Stimulated activated CD4-positive, alpha-beta T cell treated with anti-CD3 and anti-CD28 coated beads, Interleukin-2, amount 100 ng/mL, for 24 hours (primary cell): Measurements from ENCODE around the gene TMSB4X.
A peak's percentile ranks its signal among the peaks of the same experiment; 100 is the strongest.
"Not testable (repeated sequence)": the region's sequence is repeated elsewhere in the genome, so short reads cannot be mapped to it uniquely, and the experiment has no call there.

Experiments used
- DNase-seq, 2 donors: peaks; one replicate each; pipeline ENCODE4 v3.0.0-alpha.2; 2020

The TMSB4X gene

DNA sequence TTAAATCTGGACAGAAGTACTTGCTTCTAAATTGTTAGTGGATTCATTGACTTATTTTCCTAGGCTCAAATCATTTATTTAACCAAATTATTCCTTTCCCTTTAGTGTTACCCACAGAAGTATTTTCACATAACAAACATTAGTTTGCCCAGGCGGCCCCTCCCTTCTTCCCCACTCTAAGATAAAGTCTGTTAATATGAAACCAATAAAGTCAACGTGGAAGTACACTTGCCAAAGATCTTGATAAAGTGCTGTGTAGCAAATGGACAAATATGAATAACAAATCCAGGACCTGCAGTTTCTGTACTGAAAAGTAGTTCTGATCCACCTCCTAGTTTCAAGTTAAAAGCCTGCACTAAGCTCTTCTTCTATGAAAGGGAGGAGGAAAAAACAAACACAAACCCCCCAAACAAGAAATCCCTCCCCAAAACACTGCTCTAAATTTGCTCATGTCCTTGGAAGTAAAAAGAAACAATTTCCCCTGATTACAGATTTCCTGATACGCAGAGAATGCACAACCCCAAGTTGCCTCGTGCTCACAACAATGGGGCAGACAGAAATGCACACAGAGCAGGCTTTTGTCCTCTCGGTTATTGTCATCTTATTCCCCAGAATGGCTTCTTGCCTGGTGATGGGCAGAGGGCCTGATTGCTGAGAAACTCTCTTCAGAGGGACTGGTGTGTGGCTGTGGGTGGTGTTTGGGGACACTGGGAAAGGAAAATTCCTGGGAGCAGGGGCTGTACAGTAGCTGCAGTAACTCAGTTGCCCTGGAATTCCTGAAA is 23.2 kb downstream of the TMSB4X start:
- DNase-seq: no peak

DNA sequence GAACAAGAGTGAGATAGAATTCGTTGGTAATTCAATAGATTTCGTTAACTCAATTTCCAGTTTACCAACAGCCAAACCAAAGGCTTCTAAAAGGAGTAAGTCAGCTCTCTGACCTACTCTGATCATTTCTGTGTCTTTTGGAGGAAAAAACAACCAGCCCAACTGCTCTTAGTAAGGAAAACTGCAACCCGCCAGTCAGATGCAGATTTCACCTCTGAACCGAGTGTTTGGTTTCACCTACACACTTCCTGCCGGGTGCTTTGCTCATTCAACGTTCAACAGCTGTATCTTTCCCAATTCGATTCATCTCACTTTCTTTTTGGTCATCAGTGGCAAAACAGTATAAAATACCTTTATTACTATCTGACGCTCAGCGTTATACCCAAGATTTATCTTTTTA is 24.5 kb downstream of the TMSB4X start:
- DNase-seq: peak; percentile 41 to 57

DNA sequence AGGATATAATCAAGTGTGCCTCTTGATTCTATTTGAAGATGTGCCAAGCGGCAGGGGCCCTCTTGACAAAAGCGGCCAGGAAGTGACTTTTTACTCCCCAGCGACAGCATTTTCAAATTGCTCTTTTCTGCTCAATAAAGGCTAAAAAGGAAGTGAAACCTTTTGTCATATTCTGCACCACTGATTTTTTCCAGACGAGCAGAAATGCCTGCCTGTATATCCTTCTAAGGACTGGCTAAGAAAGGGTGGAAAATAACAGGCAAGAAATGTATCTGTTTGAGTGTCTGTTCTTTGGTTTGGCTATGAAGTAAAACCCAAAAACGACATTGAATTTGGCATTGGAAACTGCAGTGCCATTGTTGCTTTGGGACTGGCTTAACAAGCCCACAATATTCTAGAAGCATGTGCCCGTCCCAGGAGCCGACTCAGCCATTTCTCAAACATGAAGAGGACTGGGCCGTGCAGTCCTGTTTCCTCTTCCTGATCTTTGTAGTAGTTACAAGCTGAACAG is 25.4 kb downstream of the TMSB4X start:
- peak in 1 of 2 donors; percentile 23 for DNase-seq

DNA sequence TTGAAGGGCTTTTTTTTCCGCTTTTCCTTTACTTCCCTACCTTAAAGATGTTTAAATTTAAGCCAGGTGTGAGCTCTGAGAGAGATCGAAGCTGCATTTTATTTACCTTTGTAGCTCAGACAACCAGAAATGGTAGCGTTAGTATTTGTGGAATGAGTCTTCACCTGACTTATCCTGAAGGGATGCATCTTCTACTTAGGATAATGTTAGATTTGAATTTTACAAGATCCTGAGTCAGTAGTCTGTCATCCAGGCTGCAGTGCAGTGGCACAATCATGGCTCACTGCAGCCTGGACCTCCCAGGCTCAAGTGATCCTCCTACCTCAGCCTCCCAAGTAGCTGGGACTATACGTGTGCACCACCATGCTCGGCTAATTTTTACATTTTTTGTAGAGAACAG is 26.2 kb downstream of the TMSB4X start:
- no peak for DNase-seq

DNA sequence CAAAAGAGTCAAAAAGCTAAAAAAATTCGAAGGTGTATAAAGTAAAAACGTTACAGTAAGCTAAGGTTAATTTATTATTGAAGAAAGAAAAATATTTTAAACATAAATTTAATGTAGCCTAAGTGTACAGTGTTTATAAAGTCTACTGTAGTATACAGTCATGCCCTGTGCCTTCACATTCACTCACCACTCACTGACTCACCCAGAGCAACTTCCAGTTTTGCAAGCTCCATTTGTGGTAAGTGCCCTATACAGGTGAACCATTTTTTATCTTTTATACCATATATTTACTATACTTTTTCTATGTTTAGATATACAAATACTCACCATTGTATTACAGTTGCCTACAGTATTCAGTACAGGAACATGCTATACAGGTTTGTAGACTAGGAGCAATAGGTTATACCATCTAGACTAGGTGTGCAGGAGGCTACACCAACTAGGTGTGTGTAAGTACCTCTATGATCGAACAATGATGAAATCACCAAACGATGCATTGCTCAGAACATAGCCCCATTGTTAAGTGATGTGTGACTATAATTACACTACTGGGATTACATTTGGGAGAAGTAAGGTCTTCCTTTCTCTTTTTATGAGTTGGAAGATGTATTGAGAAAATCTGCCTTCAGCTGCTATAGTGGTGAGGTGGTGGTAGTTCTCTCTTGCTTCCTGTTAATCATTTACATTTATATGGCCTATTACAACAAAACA is 27.2 kb downstream of the TMSB4X start:
- peak in 1 of 2 donors; percentile 28 for DNase-seq

DNA sequence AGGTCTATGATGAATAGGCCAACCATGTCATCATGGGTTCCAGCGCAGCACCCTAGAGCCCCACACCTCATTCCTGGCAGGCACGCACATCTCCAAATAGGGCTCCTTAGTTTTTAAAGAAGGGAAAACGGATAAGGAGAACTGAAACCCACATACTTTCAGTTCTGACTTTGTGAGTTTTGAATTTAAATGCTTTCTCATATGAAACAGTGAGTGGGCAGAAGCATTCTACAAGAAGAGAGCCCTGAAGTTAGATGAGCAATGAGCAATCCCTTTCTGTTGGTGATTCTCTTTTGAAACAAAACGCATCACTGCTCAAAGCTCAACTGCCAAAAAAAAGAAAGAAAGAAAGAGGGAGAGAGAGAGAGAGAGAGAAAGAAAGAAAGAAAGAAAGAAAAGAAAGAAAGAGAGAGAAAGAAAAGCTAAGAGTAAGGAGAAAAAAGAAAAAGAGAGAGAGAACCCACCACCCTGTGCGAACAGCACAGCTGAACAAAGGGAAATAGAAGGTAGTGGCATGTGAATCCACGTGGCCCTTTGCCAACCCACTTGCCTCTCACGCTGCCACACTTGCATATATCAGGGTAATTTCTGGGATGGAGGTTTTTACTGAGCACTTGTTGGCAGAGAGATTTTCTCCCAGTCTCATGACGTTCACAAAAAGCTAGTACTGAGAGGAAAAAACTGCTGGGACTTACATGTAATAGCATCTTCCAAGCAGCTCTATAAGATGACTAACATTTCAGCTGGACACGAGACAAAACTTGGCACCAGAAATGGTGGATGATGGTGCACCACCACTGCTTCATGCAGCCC is 31.0 kb downstream of the TMSB4X start:
- peak in 1 of 2 donors; percentile 21 for DNase-seq

DNA sequence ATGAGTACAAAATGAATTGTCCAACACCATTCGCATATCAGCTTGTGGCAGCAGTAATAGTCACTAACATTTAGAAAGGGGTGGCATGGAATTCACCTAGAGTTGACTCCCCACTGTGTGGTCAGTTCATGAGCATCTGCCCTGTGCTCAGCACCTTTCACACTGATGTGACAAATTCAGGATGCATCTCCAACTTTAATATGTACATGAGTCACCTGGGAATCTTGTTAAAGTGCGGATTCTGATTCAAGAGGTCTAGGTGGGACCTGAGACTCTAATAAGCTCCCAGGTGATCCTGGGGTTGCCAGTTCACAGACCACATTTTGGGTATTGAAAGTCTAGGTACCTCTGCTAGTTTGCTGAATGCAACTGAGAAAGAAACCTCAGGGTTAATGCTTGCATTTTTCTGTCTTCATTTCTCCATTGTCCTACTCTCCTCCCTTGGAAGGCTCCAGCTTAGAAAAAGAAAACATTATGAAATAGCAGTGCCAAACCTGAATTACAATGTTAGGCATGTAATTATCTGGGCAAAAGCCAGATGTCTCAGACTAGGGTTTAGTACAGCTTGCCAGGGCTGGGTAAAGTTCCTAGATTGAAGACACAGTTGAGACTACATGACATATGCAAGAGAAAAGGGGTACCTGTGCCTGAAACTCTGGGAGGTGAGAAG is 32.7 kb downstream of the TMSB4X start:
- DNase-seq: no peak

DNA sequence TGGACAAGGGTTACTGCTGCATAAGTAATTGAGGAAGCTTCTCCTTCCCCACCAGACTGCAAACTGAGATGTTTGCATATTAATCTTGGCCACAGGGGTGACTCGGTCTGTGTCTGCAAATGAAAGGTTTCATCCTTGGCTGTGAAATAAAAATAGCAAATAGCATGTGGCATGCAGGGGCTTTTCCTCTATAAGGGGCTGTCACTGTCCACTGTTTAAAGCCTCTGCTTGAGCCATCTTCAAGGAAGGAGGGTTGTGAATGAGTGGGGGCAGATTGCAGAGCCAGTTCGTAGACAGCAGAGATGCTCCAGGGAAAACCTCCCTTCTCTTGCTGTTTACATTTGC is 33.3 kb downstream of the TMSB4X start:
- DNase-seq: no peak

DNA sequence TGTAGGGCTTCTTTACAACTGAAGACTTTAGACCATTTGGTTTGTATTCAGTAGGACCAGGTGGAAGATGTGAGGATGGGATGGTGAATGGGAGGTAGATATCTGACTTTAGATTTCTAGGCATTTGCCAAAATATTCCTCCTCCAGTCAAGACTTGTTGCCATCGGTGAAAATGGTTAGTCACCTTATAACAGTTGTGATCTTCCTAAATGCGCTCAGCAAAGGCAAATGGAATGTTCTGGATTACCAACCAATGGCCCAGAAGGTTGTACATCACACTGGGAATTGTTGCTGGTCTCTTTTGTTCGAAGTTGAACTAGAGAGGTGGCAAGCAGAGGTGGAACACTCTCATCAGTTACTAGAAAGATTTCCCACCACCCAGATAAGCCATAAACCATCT is 33.9 kb downstream of the TMSB4X start:
- DNase-seq: no peak

DNA sequence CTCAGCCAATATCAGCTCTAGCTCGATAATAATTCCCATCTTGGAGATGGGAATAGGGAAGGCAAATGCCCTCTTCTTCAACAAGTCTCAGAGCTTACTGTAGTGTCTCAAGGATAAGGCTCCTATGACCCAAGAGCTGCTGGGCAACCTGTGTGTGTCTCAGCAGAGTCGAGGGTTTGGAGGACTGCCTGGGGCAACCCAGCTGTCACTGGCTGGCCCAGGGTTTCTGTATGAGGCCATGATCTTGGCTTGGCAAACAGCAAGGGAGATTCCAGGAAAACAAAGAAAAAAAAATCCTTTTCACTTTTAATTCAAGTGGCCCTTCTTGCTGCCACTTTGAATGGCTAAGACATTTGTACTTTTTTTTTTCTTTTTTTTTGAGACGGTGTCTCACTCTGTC is 34.4 kb downstream of the TMSB4X start:
- DNase-seq: no peak

DNA sequence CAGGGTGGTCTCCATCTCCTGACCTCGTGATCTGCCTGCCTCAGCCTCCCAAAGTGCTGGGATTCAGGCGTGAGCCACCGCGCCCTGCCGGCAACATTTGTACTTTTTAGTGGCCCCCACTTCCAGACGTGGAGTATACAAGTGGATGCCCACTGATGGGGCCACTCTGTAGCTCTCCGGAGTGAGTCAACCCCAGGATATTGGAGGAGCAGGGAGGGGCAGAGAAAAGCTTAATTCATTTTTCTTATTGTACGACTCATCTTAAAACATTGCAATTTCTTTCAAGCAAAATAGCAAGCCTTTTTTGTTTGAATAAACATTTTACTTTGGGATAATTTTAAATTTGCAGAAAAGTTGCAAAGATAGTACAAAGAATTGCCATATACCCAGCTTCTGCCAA is 34.9 kb downstream of the TMSB4X start:
- no peak for DNase-seq

DNA sequence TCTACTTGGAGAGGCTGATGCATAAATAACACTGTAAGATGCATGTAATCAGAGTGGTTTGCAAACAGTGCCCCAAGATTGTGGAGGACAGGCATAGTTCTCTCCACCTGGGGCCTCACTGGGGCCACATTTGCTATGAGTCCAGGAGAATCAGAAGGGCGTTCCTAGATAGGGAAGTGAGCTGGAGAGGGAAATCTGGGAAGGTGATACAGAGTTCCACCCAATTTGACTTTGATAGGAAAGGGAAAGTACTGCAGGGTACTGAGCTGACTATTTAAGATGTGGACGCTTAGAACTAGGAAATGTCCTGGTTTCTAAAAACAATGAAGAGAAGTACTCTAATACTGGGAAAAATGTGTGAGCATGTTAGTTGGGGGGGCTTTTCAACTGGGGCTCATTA is 35.6 kb downstream of the TMSB4X start:
- DNase-seq: no peak

DNA sequence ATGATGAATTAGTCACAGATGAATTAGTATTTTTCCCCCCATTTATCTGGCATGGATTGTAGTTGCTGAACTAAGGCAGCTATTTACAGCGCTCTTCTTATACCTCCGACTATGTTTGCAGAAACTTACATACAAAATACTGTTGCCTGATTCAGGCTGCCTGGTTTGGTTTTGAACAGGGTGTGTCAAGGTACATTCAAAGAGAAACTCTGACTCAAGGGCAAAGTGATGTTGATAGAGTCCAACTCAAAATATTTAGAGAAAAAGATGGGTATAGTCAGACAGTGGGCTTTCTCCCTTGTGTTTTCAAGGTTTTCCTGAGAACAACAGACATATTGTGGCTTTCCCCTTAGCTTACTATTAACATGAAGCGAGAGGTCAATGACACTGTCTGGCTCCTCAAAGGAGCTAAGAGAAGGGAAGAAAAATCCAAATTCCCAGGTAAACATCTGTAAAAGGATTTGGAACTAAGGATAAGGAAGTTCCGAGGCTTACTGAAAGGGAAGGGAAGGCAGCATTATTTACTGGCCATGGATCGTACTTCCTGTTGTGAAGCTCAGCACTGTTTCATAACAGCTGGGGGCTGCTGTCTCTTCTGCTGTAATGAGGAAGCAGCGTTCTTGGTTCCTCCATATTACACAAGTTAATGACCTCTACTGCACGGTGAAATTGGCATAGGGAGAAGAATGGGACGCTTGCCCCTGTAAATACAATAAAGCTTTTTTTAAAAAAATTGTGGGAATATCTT is 38.6 kb downstream of the TMSB4X start:
- DNase-seq: no peak

DNA sequence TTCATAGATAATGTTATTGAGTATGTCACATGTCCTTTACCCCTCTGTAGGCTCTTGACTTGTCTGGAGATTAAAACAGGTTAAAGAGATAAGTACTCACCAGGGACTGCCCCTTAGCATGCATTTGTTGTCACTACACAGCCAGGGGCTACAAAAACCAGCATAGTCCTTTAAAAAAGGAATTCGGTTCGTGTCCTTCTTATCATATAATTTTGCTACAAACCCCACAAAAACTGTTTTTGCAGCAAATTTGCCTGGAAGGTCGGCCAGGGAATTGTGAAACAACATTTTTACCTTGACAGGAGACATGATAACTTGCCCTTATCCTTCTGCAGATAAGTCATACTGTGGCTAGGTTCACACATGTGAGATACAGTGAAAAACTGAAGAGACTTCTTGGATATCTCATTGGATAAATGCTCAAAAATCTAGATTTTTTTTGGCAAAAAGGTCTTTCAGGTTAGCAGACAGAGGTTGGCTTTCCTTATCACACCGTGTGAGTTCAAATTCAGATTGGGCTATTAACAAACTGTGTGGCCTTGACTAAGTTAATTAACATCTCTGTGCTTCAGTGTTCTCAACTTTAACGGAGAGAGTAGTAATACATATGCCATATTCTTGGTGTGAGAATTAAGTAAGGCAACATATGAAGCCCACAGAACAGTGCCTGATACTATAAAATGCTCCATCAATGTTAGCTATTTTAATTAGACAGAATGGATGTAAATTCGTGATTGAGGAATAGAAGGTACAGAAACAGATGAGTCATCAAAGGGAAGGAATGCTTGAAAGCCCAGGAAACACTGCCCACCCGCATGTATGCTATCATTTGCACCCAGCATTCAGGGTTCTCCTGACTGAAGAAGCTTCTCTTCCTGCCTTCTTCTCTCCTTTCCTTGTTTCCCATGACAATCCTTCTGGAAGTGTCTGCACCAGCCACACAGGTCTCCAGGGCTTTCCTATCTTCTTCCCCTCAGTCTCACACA is 39.5 kb downstream of the TMSB4X start:
- DNase-seq: no peak

DNA sequence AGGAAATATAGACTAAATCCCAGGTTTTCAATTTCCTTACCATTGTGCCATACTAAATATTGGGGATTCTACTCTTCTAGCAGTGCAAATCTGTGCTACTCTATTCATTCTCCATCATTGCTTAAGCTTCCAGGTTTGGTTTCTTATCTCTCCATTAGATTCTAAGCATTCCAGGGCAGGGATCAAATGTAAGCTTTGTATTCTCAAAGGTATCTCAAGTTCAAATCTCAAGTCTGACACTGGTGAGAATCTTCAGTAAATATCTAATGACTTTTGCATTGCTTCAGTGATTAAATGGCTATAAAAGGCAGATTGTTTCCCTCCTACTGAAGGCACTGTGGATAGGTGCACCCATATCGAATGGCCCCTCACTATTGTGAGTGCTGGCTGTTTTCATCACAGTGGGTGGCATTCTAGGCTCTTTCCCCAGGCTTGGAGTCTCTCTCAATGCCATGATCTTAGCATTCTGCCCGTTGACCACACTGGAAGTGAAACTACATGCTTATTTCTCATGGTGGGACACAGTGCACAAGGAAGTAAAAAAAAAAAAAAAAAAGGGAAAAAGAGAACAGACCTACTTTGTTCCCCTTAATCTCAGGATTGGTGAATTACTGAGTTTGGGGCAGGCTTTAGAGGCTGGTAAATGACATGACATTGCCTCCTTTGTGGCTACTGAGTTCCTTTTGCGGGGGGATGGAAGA is 40.8 kb downstream of the TMSB4X start:
- no peak for DNase-seq

DNA sequence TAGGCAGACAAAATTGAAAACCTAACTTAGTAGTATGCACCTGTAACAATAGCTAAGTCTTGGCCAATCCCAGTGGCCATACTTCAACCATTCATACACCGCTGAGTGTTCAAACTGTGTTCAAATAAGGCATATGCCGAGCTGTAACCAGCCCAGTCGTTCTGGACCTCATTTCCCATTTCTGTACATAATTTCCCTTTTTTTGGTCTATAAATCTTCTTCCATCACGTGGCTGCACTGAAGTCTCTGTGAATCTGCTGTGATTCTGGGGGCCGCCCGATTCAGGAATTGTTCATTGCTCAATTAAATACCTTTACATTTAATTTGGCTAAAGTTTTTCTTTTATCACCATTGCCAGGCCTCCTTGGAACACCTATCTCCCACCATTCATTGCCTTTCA is 41.8 kb downstream of the TMSB4X start:
- not testable (repeated sequence) for DNase-seq

DNA sequence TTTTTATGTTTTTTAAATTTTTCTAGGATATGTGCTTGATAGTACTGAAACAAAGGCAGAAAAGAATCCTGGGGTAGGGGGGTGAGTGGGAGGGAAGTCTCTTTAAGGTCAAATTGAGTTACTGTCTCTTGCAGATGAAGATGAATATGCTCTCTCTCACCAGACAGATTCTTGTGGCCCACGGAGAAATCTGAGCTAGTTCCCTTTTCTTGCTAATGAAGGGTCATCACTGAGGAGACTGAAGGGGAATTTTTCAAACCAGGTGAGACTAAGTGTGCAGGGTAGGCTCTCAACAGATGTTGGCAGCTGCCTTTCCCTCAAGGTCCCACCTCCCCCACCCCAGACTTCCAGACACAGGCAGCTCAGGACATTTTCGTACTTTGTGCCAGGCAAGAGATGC is 48.0 kb downstream of the TMSB4X start:
- no peak for DNase-seq

DNA sequence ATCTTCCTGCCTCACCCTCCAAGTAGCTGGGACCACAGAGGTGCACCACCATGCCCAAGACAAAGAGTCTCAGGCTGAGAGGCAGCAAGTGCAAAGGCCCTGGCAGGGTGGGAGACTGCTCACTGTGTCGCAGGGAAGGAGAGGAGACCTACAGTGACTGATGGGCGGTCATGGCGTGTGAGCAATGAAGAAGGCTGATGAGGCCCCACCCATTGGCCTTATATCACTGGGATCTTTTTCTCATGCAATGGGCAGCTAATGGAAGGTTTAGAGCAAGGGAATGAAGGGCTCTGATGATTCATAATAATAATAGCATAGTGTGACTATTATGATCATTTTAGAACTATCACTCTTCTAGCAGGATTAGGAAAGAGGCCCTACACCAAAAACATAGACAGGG is 48.7 kb downstream of the TMSB4X start:
- DNase-seq: no peak

DNA sequence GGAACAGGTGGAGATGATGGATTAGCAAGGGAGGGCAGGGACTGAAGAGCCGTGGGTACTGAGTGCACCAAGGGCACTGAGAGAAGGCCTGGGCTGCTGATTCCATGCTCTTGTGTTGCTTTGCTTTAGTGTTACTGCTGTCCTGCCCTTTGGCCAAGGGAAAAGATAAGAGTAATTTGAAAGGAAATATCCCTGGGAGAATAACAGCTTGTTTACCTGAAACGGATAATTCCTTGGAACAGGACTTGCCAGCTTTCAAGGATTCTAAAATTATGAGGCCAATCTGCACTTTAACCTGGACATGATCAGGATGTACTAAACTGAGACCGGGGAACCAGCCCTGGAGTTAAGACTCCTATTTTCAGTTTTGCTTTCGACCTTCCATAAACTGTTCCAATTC is 49.1 kb downstream of the TMSB4X start:
- no peak for DNase-seq

DNA sequence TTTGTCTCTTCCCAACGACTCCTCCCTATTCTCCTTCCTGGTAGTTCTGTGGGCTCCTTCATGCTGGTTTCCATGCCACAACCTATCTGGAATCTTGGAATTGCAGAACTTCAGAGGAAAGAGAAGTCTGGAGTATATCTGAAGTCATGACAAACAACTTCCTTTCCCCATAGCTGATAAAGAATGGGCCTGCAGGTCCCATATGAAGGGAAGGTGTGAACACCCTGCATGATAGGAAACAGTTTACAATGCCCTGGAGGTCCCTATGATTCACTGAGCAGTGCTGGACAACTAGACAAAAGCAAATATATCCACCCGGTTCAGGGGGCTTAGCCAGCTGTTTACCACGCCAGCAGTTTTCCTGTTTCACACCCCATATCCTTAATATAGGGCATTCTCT is 50.1 kb downstream of the TMSB4X start:
- DNase-seq: no peak
